GM12878 (cell line): ENCODE data around the gene GPSM3. TPM values are rescaled to one million over a fixed set of nuclear protein-coding genes. Genes with fewer than 3 reads are reported as not detected.

Experiments
- ASH2L ChIP-seq: fragments of 300-600, 200-600 bp; sonication (generic); IDR thresholded peaks from 2 replicates; pipeline ENCODE4 v1.6.1; 2017; ENCODE audit warnings: low read depth, mild to moderate bottlenecking, borderline replicate concordance
- CBFB ChIP-seq: IDR thresholded peaks from 2 replicates; pipeline ENCODE4 v1.6.1; 2016; ENCODE audit warnings: antibody characterized with exemption, low read depth
- CHD4 ChIP-seq: fragments of 200-600 bp; sonication (generic); IDR thresholded peaks from 2 replicates; pipeline ENCODE4 v1.6.1; 2016; ENCODE audit warnings: mild to moderate bottlenecking
- EED ChIP-seq: sonication (generic); IDR thresholded peaks from 2 replicates; pipeline ENCODE4 v1.6.1; 2016; ENCODE audit warnings: antibody characterized with exemption, low read depth
- EP300 ChIP-seq, 2 experiments: fragments of 150-350 bp in 1 of 2; IDR thresholded peaks; 2 replicates each; pipeline ENCODE4 v1.6.1; 2011 to 2012; ENCODE audit warnings: low read depth in 2 of 2, low read length in 2 of 2, borderline replicate concordance in 1 of 2, improper control_type of control experiment in 1 of 2, inconsistent platforms in 1 of 2; ENCODE audit not compliant: control insufficient read depth in 1 of 2
- ETV6 ChIP-seq, 2 experiments: fragments of 450-650 bp in 1 of 2; IDR thresholded peaks in 1 of 2; conservative IDR thresholded peaks in 1 of 2; 2 replicates each; pipeline ENCODE4 v1.6.1; 2014; ENCODE audit warnings: antibody characterized with exemption in 1 of 2, borderline replicate concordance in 1 of 2, low read depth in 1 of 2, mild to moderate bottlenecking in 1 of 2, moderate library complexity in 1 of 2
- IKZF1 ChIP-seq: fragments of 450-650 bp; conservative IDR thresholded peaks from 2 replicates; pipeline ENCODE4 v1.6.1; 2017; ENCODE audit warnings: antibody characterized with exemption, mild to moderate bottlenecking
- IRF4 ChIP-seq: IDR thresholded peaks from 2 replicates; pipeline ENCODE4 v1.6.1; 2011; ENCODE audit warnings: low read depth, low read length
- MAX ChIP-seq: IDR thresholded peaks from 2 replicates; pipeline ENCODE4 v1.6.1; 2012; ENCODE audit warnings: low read depth, low read length, improper control_type of control experiment
- MLLT1 ChIP-seq: fragments of 450-650 bp; IDR thresholded peaks from 2 replicates; pipeline ENCODE4 v1.6.1; 2016; ENCODE audit warnings: mild to moderate bottlenecking
- MXI1 ChIP-seq: fragments of 150-350 bp; IDR thresholded peaks from 2 replicates; pipeline ENCODE4 v1.6.1; 2011; ENCODE audit warnings: low read depth, mild to moderate bottlenecking, inconsistent platforms, low read length, improper control_type of control experiment
- NKRF ChIP-seq: fragments of 450-650 bp; conservative IDR thresholded peaks from 2 replicates; pipeline ENCODE4 v1.6.1; 2017; ENCODE audit warnings: mild to moderate bottlenecking, moderate library complexity
- PAX8 ChIP-seq: fragments of 450-650 bp; IDR thresholded peaks from 2 replicates; pipeline ENCODE4 v1.6.1; 2017; ENCODE audit warnings: mild to moderate bottlenecking, moderate library complexity
- RAD21 ChIP-seq: IDR thresholded peaks from 2 replicates; pipeline ENCODE4 v1.6.1; 2011; ENCODE audit warnings: mild to moderate bottlenecking, low read depth, low read length, moderate library complexity; ENCODE audit not compliant: insufficient read depth
- polyA plus RNA-seq, 11 experiments: library from polyadenylated mRNA; depleted of rRNA in 4 of 11; unstranded in 6 of 11; stranded (reverse) in 5 of 11; fragments of >200 nt; fragmentation: Nextera tagmentation in 4 of 11; fragmentation: Illumina TruSeq in 1 of 11; extraction: Ambion mirVana in 4 of 11; extraction: Trizol in 1 of 11; gene quantifications; 1 replicate in 1 of 11; 2 replicates in 10 of 11; pipeline versions ENCODE4 v1.2.1 to v1.2.3, GENCODE V29; 2011 to 2016; ENCODE audit warnings: inconsistent platforms in 2 of 11, missing spikeins in 2 of 11, low read depth in 1 of 11
- total RNA-seq, 4 experiments: library from RNA; depleted of rRNA in 3 of 4; stranded (reverse); fragments of >200 nt in 3 of 4; fragmentation: Illumina TruSeq in 1 of 4; extraction: Trizol in 1 of 4; gene quantifications; 2 replicates each; pipeline versions ENCODE4 v1.2.1 to v1.2.3, GENCODE V29; 2013 to 2021
- TF ChIP-seq, protein P1 (sequence below): fragments of 450-650 bp; IDR thresholded peaks from 2 replicates; pipeline ENCODE4 v1.6.1; 2016; ENCODE audit warnings: mild to moderate bottlenecking
- TF ChIP-seq, protein P2 (sequence below): IDR thresholded peaks from 2 replicates; pipeline ENCODE4 v1.6.1; 2012; ENCODE audit warnings: mild to moderate bottlenecking, low read depth, low read length
- TF ChIP-seq, protein P3 (sequence below), 3 experiments: IDR thresholded peaks in 2 of 3; conservative IDR thresholded peaks in 1 of 3; 2 replicates each; pipeline ENCODE4 v1.5.1; 2011; ENCODE audit warnings: low read depth in 3 of 3, low read length in 3 of 3, mild to moderate bottlenecking in 3 of 3, control low read depth in 2 of 3, moderate library complexity in 2 of 3, inconsistent platforms in 1 of 3, mixed read lengths in 1 of 3; ENCODE audit not compliant: control insufficient read depth in 2 of 3, insufficient read depth in 1 of 3; ENCODE audit errors: extremely low read depth in 1 of 3

GPSM3 gene
- total and polyA plus RNA-seq, 10 of the 15 experiments (the other 5 are each of a cell fraction or from before 2014, with no cell fraction given): 22.0 to 137 (median 113) TPM

DNA sequence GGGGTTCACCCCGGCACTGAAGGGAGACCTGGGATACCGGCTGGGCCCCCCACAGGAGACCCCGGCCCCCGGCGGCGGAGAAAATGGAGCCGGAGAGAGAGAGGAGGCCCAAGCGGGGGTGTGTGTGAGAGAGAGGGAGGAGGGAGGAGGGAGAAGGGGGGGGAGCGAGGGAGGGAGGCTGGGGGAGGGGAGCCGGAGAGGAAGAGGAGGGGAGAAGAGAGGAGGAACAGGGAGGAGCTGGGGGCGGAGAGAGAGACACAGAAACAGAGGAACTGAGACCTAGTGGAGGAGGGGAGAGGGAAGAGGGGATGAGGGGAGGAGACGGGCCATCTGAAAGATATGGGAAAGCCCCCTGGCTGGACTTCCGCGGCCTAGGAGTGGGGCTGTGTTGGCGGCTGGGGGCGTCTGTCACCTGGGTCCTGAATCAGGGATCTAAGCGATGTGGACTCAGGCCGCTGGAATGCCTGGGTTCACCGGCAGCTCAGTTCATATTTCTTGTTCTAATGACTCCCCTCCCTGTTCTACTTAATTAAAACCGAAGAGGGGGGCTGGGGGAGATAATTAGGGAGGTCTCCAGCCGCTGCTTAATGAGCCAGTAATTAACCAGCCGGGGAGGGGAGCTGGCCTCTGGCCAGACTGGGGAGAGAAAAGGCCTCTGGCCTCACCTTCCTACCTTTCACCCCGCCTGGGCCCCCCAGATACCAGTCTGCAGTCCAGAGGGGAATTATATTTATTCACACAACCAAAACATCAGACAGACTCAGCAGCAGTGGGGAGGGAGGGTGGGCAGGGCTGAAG is 2.2 kb downstream of the GPSM3 start, which contains the start of gene PBX2 (continued):
- 0 out of 4 replicates have a peak, but pooled peaks of 1 of the 2 experiments have one; percentile 14 for TF ChIP-seq ETV6 (conservative IDR thresholded peaks at IDR 0.05 in 1 of 2, IDR thresholded peaks at IDR 0.05 in 1 of 2; ENCODE audit: borderline replicate concordance in 1 of 2, low read depth in 1 of 2)
- TF ChIP-seq IRF4: peak; percentile 85
- TF ChIP-seq NKRF: 0 out of 2 replicates have a peak, but pooled peaks have one; percentile 30
- TF ChIP-seq, protein P1, sequence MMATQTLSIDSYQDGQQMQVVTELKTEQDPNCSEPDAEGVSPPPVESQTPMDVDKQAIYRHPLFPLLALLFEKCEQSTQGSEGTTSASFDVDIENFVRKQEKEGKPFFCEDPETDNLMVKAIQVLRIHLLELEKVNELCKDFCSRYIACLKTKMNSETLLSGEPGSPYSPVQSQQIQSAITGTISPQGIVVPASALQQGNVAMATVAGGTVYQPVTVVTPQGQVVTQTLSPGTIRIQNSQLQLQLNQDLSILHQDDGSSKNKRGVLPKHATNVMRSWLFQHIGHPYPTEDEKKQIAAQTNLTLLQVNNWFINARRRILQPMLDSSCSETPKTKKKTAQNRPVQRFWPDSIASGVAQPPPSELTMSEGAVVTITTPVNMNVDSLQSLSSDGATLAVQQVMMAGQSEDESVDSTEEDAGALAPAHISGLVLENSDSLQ: peak; percentile 73
- TF ChIP-seq, protein P2, sequence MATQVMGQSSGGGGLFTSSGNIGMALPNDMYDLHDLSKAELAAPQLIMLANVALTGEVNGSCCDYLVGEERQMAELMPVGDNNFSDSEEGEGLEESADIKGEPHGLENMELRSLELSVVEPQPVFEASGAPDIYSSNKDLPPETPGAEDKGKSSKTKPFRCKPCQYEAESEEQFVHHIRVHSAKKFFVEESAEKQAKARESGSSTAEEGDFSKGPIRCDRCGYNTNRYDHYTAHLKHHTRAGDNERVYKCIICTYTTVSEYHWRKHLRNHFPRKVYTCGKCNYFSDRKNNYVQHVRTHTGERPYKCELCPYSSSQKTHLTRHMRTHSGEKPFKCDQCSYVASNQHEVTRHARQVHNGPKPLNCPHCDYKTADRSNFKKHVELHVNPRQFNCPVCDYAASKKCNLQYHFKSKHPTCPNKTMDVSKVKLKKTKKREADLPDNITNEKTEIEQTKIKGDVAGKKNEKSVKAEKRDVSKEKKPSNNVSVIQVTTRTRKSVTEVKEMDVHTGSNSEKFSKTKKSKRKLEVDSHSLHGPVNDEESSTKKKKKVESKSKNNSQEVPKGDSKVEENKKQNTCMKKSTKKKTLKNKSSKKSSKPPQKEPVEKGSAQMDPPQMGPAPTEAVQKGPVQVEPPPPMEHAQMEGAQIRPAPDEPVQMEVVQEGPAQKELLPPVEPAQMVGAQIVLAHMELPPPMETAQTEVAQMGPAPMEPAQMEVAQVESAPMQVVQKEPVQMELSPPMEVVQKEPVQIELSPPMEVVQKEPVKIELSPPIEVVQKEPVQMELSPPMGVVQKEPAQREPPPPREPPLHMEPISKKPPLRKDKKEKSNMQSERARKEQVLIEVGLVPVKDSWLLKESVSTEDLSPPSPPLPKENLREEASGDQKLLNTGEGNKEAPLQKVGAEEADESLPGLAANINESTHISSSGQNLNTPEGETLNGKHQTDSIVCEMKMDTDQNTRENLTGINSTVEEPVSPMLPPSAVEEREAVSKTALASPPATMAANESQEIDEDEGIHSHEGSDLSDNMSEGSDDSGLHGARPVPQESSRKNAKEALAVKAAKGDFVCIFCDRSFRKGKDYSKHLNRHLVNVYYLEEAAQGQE: no peak
- TF ChIP-seq CBFB: 0 out of 2 replicates have a peak, but pooled peaks have one; percentile 40
- TF ChIP-seq IKZF1: peak; percentile 91
- TF ChIP-seq CHD4: no peak
- TF ChIP-seq PAX8: no peak
- TF ChIP-seq MAX: 0 out of 2 replicates have a peak, but pooled peaks have one; percentile 12
- TF ChIP-seq EP300 (IDR thresholded peaks at IDR 0.05; ENCODE audit: borderline replicate concordance in 1 of 2, control insufficient read depth in 1 of 2, low read depth in 2 of 2, low read length in 2 of 2): peak; percentile 22 to 27; a peak in 2 of 4 replicates
- no peak for TF ChIP-seq RAD21
- peak; percentile 91 for TF ChIP-seq MLLT1
- TF ChIP-seq MXI1: 0 out of 2 replicates have a peak, but pooled peaks have one; percentile 33
- TF ChIP-seq, protein P3, sequence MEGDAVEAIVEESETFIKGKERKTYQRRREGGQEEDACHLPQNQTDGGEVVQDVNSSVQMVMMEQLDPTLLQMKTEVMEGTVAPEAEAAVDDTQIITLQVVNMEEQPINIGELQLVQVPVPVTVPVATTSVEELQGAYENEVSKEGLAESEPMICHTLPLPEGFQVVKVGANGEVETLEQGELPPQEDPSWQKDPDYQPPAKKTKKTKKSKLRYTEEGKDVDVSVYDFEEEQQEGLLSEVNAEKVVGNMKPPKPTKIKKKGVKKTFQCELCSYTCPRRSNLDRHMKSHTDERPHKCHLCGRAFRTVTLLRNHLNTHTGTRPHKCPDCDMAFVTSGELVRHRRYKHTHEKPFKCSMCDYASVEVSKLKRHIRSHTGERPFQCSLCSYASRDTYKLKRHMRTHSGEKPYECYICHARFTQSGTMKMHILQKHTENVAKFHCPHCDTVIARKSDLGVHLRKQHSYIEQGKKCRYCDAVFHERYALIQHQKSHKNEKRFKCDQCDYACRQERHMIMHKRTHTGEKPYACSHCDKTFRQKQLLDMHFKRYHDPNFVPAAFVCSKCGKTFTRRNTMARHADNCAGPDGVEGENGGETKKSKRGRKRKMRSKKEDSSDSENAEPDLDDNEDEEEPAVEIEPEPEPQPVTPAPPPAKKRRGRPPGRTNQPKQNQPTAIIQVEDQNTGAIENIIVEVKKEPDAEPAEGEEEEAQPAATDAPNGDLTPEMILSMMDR (IDR thresholded peaks at IDR 0.05 in 2 of 3, conservative IDR thresholded peaks at IDR 0.05 in 1 of 3; ENCODE audit: control insufficient read depth in 2 of 3, extremely low read depth in 1 of 3, insufficient read depth in 1 of 3, low read depth in 3 of 3, low read length in 3 of 3): 0 out of 6 replicates have a peak, but pooled peaks of 1 of the 3 experiments have one; percentile 2
- TF ChIP-seq EED: peak; percentile 81
- no peak for TF ChIP-seq ASH2L
